Measurements from ENCODE around the gene SMG1.
"Not testable (repeated sequence)": the region's sequence is repeated elsewhere in the genome, so short reads cannot be mapped to it uniquely, and the experiment has no call there.

Gene SMG1

DNA sequence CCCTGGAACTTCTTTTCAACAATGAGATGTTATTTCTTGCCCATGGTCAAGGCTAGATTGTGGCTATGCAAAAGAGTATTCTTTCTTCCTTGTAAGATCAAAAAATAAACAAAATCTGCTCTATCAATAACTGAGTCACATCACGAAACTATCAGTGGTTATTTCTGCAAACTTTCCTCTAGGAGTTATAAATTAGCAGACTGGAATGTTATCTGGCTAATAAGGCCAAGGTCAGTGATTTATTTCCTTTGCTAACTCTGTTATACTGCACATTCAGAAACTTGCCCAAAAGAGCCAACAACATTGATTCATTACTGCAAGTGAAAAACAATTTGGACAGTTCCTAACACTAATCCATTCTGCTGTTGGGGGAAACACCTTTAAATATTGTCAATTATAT is 129.8 kb downstream of the SMG1 start:
- no peak for DNase-seq

DNA sequence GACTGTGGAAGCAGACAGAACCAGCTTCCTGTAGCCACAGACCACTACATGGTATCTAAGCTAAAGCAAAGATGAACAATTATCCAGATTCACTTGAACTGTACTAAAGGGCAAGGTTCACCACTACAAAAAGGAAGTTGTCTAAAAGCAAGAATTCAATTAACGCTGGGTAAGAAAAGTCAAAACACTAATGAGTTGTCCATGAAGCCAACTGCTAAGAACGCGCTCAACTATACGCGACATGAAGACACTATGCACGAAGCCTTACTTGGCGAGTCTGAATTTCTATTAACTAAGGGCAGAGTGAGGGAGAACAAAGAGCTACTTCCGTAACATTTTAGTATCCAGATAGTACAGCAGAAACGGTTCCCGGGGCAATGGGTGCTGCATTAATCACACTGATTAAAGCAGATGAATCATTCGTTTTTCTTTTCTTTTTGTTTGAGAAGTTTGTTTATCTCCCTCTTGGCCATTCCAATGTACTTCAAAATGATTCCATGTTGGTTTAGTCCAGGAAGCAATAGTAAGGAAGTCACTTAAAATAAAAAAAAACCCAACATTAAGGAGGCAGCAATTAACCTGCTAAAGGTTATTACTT is 133.3 kb downstream of the SMG1 start:
- DNase-seq: no peak

- DNase-seq: peak; percentile 96
Observed at GRCh38 chr16:18789850-18790706, 136.1 kb downstream of the SMG1 start, which contains the start of gene RPS15A. TSS of gene RPS15A (minus strand) at chr16:18790334. CDS start at chr16:18789113, 1,221 bp downstream.

DNA sequence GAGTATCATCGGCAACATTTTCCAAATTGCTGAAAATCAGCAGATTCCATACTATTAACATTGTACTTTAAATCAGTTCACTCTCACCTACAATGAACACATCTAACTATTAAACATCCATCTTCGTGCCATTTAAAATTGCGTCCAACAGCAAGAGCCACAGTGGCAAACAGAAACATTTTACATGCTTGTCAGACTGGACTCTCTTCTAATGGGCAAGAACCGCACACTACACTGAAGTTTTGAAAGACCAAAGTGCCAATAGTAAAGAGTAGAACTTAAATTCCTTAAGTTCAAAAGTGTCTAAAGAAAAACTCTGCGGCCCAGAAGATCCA is 136.7 kb downstream of the SMG1 start:
- no peak for DNase-seq

DNA sequence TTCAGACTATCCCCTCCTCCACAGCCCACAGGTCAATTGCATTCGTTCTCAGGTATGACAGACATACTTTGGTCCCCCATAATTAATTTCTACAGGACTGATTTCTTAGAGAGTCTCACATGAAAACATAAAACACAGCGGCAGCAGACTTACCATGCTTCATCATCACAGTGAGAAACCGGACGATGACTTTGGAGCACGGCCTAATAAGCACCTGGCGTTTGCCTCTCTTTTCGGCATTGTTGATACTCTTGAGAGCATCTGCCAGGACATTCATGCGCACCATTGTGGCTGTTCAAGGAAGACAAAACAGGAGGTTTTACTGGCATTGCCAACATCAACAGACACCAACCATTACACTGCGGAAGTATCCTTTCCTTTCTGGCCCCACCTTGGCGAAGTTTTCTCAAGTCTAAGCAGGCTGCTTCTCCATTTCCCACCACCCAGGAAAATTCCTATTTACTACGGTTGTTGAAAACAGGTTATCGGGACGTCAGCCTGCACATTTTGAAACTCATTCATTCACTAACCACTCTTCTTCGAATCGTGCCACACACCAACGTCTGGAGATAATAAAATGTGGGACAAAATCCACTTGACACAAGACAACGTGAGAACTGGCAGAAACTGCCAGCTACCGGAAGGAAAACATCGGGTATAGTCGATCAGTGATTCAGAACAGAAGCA is 137.2 kb downstream of the SMG1 start:
- DNase-seq: no peak

GRCh38 chr16:18784917-18785623 is 141.1 kb downstream of the SMG1 start:
- DNase-seq: no peak

GRCh38 chr16:18783430-18784341 is 142.5 kb downstream of the SMG1 start:
- no peak for DNase-seq

DNA sequence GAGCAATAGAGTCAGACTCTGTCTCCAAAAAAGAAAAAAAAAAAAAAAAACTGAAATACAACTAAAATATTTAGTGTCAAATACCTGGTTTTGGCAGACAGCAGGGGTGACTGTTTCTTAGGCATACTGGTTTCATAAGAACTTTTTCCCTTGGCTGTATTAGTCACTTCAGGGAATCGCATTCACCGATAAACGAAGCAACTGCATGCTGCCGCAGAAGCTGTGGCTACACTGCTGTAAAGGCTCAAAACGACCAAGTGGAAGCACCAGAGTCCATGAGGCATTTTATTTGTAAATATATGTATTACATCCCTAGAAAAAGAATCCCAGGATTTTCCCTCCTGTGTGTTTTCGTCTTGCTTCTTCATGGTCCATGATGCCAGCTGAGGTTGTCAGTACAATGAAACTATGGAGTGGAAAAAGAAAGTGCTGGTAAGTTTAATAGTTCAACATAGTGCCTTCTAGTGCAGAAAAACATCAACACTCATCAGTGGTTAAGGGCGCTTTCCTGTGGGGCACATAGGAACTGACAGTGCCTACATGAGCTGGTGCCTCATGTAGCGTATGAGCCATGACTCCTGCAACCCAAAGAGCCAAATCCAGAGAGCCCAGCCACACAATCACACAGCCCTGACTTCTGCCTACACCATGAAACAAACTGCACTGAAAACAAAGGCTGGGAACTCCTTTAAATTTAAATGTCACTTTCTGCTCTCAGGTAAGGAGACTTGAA is 143.3 kb downstream of the SMG1 start:
- DNase-seq: peak; percentile 27

DNA sequence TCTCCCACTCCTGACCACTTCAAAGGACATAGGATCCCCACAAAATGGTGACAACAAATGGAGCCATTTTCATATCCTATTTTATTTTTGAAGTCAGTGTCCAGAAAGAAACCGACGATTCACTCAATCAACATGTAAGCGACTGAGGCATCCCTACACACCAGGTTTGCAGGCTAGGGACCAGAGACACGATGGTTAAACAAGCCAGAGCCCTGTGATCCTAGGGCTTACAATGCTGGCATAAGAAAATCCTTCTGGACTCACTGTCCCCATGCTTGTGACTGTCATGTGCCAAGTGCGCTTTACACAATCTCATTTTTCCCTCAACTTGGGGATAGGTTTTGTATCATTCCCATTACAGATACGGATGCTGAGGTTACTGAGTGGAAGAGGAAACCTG is 145.0 kb downstream of the SMG1 start:
- DNase-seq: not testable (repeated sequence)

- not testable (repeated sequence) for DNase-seq
Observed at GRCh38 chr16:18780460-18781026, 145.7 kb downstream of the SMG1 start.

GRCh38 chr16:18777664-18778063 is 148.5 kb downstream of the SMG1 start:
- not testable (repeated sequence) for DNase-seq

DNA sequence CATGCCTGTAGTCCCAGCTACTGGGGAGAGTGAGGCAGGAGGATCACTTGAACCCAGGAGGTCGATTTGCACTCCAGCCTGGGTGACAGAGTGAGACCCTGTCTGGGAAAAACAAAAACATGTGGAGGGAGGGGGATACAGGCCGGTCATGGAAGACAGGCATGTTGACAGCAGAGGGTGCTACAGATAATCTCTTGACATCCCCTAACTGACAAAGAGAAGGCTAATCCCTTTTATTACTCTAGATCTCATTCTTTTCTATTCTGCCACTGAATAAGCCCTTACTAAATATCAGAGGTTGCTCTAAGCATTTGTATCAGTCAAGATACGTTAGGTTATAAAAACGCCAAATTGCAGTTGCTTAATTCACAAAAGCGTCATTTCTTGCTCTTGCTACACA is 149.9 kb downstream of the SMG1 start:
- not testable (repeated sequence) for DNase-seq

- DNase-seq: not testable (repeated sequence)
Observed at GRCh38 chr16:18774651-18775050, 151.6 kb downstream of the SMG1 start.

DNA sequence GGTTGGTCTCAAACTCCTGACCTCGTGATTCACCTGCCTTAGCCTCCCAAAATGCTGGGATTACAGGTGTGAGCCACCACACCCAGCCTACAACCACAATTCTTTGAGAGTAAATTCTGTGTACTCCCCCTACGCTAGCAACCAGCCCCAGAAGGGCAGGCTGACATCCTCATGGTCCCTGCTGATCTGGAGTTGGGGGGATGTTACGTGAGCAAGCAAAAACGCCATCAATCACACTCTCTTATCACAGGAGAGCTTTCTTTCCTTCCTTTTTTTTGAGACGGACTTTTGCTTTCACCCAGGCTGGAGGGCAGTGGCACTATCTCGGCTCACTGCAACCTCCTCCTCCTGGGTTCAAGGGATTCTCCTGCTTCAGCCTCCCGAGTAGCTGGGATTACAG is 154.0 kb downstream of the SMG1 start:
- not testable (repeated sequence) for DNase-seq

DNA sequence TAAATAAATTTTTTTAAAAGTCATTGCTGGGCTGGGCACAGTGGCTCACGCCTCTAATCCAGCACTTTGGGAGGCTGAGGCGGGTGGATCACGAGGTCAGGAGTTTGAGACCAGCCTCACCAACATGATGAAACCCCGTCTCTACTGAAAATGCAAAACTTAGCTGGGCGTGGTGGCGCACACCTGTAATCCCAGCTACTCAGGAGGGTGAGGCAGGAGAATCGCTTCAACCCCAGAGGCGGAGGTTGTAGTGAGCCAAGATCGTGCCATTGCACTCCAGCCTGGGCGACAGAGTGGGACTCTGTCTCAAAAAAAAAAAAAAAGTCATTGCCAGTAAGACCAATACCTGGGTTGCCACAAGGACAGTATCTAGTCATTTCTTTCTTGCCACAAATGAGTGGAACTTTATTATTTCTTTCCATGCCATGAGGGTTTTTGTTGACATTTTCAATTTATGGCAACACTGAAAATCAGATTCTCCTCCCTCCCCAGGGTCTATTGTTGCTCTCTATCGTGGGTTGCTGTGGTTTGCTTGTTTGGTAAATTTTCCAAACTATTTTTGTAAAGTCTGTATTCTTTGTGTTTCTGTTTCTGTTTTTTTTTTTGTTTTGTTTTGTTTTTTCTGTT is 155.8 kb downstream of the SMG1 start:
- not testable (repeated sequence) for DNase-seq

- peak; percentile 59 for DNase-seq
Observed at GRCh38 chr16:18767217-18767616, 159.0 kb downstream of the SMG1 start.

- DNase-seq: not testable (repeated sequence)
Observed at GRCh38 chr16:18762713-18763112, 163.5 kb downstream of the SMG1 start.

DNA sequence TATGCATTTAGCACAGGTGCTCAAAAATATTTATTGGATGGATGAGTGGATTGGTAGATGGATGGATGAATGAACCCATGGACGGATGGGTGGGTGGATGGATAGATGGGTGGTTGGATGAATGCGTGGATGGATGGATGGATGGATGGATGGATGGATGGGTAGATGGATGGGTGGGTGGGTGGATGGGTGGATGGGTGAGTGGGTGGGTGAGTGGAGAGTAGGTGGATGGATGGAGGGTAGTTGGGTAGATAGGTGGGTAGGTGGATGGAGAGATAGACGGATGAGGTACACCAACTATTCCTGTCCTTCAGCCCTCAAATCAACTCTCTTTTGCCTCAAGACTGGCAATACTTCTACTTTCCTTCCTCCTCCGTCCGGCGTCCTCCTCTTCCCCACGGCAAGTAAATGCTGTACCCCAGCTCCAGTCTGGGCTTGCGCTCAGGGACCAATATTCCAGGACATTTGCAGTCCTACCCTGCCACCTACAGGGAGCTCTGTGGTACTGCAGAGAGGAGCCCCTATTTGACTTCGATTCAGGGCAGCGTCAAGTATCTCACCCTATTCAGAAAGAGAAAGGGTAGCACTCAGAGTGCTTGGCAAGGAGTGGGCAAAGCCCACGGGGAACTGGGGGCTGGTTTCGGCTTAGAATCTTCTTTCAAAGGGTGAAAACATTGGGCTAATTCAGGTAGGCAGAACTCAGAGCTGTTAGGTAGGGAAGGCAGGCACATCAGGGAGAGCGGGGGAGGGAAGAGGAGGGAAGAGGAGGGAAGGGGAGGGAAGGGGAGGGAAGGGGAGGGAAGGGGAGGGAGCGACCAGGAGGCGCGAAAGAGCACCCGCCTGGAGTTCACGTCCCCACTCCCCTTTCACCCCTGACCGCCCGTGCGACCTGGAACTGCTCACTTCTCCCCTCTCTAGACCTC is 166.3 kb downstream of the SMG1 start:
- DNase-seq: peak; percentile 76

GRCh38 chr16:18757960-18758660 is 168.1 kb downstream of the SMG1 start:
- not testable (repeated sequence) for DNase-seq
